Central memory CD4-positive, alpha-beta T cell (primary cell): ENCODE results near the gene PRKCZ.

Experiments used
- DNase-seq: peaks from one replicate; pipeline ENCODE4 v3.0.0; 2022

PRKCZ gene

GRCh38 chr1:2046174-2046917, 3.9 kb upstream of the PRKCZ start:
- DNase-seq, result no peak

GRCh38 chr1:2046953-2047748, 3.1 kb upstream of the PRKCZ start:
- DNase-seq, result no peak

- DNase-seq, result no peak
These were observed 2.2 kb upstream of the PRKCZ start for GRCh38 chr1:2047749-2048729.

GRCh38 chr1:2049225-2049717, 940 bp upstream of the PRKCZ start:
- DNase-seq, result no peak

GRCh38 chr1:2050461-2050792, 216 bp downstream of the PRKCZ start:
- no peak for DNase-seq

GRCh38 chr1:2050793-2051682, 827 bp downstream of the PRKCZ start:
- DNase-seq, result no peak

GRCh38 chr1:2052054-2052679, 2.0 kb downstream of the PRKCZ start:
- no peak for DNase-seq

GRCh38 chr1:2052756-2053155, 2.5 kb downstream of the PRKCZ start:
- DNase-seq, result no peak

- no peak for DNase-seq
These were observed 3.0 kb downstream of the PRKCZ start for GRCh38 chr1:2053217-2053616.

- no peak for DNase-seq
These were observed 3.7 kb downstream of the PRKCZ start for GRCh38 chr1:2053784-2054376.

GRCh38 chr1:2054560-2054959, 4.3 kb downstream of the PRKCZ start:
- DNase-seq, result no peak

- no peak for DNase-seq
These were observed 5.8 kb downstream of the PRKCZ start for GRCh38 chr1:2055911-2056575.

- no peak for DNase-seq
These were observed 6.9 kb downstream of the PRKCZ start for GRCh38 chr1:2056955-2057590.

GRCh38 chr1:2059290-2059953, 9.2 kb downstream of the PRKCZ start:
- DNase-seq, result no peak

- no peak for DNase-seq
These were observed 9.9 kb downstream of the PRKCZ start for GRCh38 chr1:2060072-2060471.

GRCh38 chr1:2060535-2060934, 10.3 kb downstream of the PRKCZ start:
- no peak for DNase-seq

- DNase-seq, result no peak
These were observed 11.0 kb downstream of the PRKCZ start for GRCh38 chr1:2061065-2061778.

- no peak for DNase-seq
These were observed 15.5 kb downstream of the PRKCZ start for GRCh38 chr1:2065699-2066098.

GRCh38 chr1:2067393-2067792, 17.2 kb downstream of the PRKCZ start:
- no peak for DNase-seq
